NCI-H345 treated with DMSO at 0.1 percent for 48 hours (cell line): ENCODE measurements around the gene CAMTA1.

Experiments used
- DNase-seq: peaks from one replicate; lab custom pipeline; 2025; ENCODE audit not compliant: unreplicated experiment; lab: John Stamatoyannopoulos, UW

Gene CAMTA1

GRCh38 chr1:7534061-7534825 is 749.0 kb downstream of the CAMTA1 start:
- no peak for DNase-seq

- DNase-seq: no peak
Observed at GRCh38 chr1:7535016-7535415, 749.8 kb downstream of the CAMTA1 start.

GRCh38 chr1:7535934-7536878 is 751.0 kb downstream of the CAMTA1 start:
- no peak for DNase-seq

DNA sequence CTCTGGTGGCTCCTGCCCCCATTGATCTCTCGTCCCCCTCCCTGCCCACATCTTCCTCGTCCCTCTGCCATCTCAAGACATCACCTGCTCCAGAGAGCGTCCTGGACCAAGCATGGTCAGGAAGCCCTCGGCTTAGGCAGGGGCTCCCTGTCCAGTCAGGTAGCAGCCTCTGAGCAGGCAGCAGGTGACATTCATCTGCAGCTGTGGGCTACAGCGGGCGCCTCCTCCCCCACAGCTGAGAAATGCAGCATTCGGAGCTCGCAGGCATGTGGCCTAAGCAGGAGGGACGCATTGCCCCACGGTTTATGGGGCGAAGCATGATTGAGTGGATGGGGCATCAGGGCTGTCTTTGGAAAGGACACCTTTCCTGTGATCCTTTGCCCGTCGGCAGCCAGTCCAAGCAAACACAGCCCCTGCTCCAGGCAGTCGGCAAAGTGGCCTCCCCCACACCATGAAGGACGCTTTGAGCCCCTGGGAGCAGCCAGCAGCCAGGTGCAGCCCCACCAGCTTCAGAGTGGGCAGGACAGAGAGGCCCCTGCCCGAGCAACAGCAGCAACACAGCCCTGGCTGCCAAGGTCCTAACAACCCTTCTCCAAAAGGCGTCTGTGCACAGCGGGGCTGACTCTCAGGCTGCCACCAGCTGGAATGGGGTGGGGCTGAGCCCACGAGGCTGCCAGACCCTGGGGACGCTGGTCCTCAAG is 751.8 kb downstream of the CAMTA1 start:
- peak; percentile 68 for DNase-seq

DNA sequence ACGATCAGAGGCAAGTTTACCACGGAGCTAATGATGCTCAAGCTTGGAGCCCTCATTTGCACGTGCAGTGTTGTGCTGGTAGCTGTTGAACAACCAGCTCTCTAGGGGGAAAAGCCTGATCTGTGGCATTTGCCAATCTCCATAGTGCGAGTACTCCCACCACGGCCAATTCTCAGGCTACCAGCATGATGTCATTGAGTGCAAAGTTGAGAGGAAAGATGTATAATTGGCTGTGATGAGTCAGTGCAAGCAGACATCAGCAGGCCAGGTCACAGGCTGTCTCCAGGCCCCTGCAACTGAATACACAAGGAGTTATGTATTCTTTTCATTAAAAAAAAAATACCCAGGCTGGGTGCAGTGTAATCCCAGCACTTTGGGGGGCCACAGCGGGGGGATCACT is 752.8 kb downstream of the CAMTA1 start:
- DNase-seq: no peak

DNA sequence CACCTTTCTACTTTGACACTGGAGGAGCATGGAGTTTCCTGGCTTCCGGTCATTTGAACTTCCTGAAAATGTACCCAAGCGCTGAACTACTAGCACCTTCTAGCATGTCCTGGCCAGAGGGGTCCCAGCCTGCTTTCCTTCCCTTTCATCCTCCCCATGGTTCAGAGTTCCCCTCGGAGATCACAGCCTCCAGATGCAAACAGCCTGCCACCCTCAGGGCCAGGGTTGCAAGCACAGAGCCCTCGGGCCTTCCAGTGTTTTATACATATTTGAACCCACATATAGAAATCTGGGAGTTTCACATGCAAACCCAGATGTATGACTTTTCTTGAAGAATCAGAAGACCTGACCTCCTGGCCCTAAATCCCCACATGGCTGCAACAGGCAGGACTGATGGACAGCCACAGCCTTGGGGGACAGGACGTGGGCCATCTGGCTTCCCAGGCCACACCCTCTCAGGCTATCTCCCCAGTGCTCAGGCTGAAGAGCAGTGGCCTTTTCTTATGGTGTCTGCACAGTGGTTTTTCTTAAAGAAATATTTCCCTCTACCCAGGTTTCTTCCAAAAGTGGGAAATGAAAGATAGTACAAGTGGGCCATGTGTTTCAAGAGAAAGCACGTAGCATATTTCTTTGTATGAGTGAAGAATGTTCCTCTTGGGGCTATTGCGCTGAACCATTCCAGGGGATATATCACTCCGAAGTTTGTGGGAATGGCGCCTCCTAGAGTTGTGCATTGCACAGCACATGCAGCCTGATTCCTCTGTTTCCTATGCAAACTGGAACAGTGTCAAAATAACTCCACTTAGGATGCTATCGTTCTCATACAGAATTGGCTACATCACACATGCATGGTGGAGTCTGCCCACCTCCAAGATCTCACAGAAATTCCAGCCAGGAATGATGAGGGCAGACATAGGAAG is 753.9 kb downstream of the CAMTA1 start:
- no peak for DNase-seq

- peak; percentile 7 for DNase-seq
Observed at GRCh38 chr1:7539769-7540175, 754.5 kb downstream of the CAMTA1 start.

DNA sequence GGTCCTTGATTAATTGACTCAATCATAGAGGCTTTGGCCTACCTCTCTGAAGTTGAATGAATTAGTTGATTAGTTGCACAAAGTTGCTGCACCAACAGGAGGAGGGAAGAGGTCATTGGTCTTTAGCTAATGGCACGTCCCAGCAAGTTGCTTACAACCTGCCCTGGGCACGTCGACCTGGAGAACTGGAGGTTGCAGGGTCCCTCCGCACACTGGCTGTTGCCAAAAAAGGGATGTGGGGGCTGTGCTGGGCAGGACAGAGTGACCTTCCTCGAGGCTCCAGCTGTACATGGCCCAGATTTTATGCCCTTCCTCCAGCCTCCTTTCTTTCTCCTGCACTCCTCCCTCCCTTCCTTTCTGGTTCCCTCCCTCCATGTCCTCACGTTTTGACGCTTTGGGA is 755.6 kb downstream of the CAMTA1 start:
- no peak for DNase-seq

GRCh38 chr1:7541629-7542028 is 756.4 kb downstream of the CAMTA1 start:
- DNase-seq: no peak

DNA sequence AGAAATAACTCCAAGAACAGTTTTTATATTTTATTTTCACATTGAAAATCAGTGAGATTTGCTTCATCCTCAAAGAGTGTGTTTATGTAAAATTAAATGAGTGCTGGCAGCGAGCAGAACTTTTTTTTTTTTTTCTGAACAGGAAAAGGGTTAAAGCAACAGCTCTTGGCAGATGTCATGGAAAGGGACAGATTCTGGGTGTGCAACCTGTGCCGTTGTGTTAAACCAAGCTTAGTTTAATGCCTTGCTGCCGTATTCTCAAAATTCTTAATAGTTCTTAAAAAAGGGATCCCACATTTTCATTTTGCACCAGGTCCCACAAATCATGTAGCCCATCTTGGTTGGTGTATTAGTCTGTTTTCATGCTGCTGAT is 758.5 kb downstream of the CAMTA1 start:
- no peak for DNase-seq

- no peak for DNase-seq
Observed at GRCh38 chr1:7549277-7550161, 764.3 kb downstream of the CAMTA1 start.

- no peak for DNase-seq
Observed at GRCh38 chr1:7550261-7550865, 765.1 kb downstream of the CAMTA1 start.

GRCh38 chr1:7550981-7551380 is 765.7 kb downstream of the CAMTA1 start:
- no peak for DNase-seq

GRCh38 chr1:7551442-7551841 is 766.2 kb downstream of the CAMTA1 start:
- no peak for DNase-seq

DNA sequence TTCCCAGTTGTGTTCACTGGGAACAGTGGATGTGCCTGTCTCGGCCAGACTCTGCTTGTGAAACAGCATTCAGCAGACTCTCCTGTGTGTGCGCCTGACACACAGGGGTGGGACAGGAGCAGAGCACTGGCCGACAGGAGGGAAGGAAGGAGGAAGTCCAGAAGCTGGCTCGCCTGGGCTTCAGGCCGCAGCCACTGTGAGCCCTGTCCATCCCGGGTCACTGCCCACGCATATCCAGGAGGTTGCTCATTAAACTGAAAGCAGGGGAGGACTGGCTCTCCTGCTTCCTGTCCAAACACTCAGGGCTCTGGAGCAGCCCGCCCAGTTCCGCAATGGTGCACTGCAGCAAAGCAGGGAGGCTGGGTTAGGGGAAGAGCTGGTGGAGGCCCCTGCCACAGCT is 767.1 kb downstream of the CAMTA1 start:
- no peak for DNase-seq

GRCh38 chr1:7553042-7553690 is 767.9 kb downstream of the CAMTA1 start:
- DNase-seq: no peak

DNA sequence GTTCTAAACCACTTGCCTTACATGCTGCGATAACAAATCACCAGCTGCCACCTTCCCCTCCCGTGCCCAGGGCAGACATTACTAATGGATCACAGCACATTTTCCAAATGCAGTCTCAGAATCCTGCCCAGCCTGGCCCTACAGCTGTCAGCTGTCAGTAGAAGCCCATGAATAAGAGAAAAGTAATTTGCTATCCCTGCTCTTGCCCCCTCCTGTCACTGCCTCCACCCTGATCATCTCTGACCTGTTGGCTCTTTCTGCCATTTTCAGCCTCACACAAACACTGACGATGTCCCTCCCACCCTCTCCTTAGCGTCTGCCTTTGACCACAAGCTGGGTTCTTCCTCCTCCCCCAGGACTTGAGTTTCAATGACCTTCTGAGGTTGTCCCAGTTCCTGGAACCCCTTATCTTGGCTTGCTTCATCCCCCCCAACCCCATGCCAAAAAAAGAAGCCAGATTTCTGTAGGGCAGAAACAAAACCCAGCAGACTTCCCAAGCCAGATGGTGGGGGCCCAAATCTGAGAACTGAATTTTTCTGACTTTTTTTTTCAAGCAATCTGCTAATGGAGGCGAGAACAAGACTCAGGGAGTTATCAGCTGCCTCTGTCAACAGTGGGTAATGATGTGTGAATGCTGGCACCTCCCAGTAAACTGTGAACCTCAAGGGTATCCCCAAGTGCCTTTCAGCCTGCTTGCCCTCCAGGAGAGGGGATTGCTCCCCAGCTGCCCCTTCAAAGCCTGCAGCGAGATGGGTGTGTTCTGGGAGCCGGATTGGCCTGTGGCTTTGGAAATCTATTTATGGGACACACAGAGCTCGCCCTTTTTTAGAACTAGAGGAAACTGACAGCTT is 769.4 kb downstream of the CAMTA1 start:
- DNase-seq: no peak
